Measurements from ENCODE around the gene EGR4.

EGR4 gene

GRCh38 chr2:73291093-73291460 lies 2.3 kb downstream of the EGR4 start:
- H3K4me3 ChIP-seq (ENCODE audit: low read depth, low read length), result peak overlapping the region; percentile 28; the same call in 1 of the 2 replicates
- DNase-seq (ENCODE audit: low read depth), result no peak
- TF ChIP-seq CTCF (IDR thresholded peaks at IDR 0.05; ENCODE audit: low read depth, low read length, missing control alignments), result peak; percentile 1

GRCh38 chr2:73290049-73290839 lies 3.1 kb downstream of the EGR4 start:
- peak; percentile 85 for TF ChIP-seq CTCF (IDR thresholded peaks at IDR 0.05; ENCODE audit: low read depth, low read length, missing control alignments)
- H3K4me3 ChIP-seq (ENCODE audit: low read depth, low read length), result no peak overlapping the region
- no peak for DNase-seq (ENCODE audit: low read depth)

GRCh38 chr2:73289304-73289703 lies 4.0 kb downstream of the EGR4 start:
- DNase-seq (ENCODE audit: low read depth), result no peak
- no peak overlapping the region for H3K4me3 ChIP-seq (ENCODE audit: low read depth, low read length)
- TF ChIP-seq CTCF (IDR thresholded peaks at IDR 0.05; ENCODE audit: low read depth, low read length, missing control alignments), result no peak

GRCh38 chr2:73286134-73286655 lies 7.2 kb downstream of the EGR4 start:
- H3K4me3 ChIP-seq (ENCODE audit: low read depth, low read length), result no peak overlapping the region
- DNase-seq (ENCODE audit: low read depth), result no peak
- TF ChIP-seq CTCF (IDR thresholded peaks at IDR 0.05; ENCODE audit: low read depth, low read length, missing control alignments), result no peak

GRCh38 chr2:73285159-73285739 lies 8.1 kb downstream of the EGR4 start:
- peak overlapping the region; percentile 83 for H3K4me3 ChIP-seq (ENCODE audit: low read depth, low read length)
- no peak for TF ChIP-seq CTCF (IDR thresholded peaks at IDR 0.05; ENCODE audit: low read depth, low read length, missing control alignments)
- peak; percentile 61 for DNase-seq (ENCODE audit: low read depth)

GRCh38 chr2:73284296-73285158 lies 8.8 kb downstream of the EGR4 start, which contains the start of gene FBXO41:
FBXO41 (minus strand) TSS chr2:73284478; CDS start chr2:73269630, 14,848 bp downstream.
- peak within 1 kb of the TSS; percentile 83 for H3K4me3 ChIP-seq (ENCODE audit: low read depth, low read length)
- peak; percentile 56 for DNase-seq (ENCODE audit: low read depth)
- TF ChIP-seq CTCF (IDR thresholded peaks at IDR 0.05; ENCODE audit: low read depth, low read length, missing control alignments), result no peak
